GM12873 (cell line): Measurements from ENCODE around the gene CPEB2.
A peak's percentile ranks its signal among the peaks of the same experiment; 100 is the strongest.

Experiments used
- TF ChIP-seq, protein P1 (sequence below): IDR thresholded peaks from 2 replicates; pipeline ENCODE4 v1.5.1; 2012; ENCODE audit warnings: low read depth, mild to moderate bottlenecking, moderate library complexity, low read length, control low read depth; ENCODE audit not compliant: insufficient read depth; ENCODE audit errors: missing control alignments

CPEB2 gene

DNA sequence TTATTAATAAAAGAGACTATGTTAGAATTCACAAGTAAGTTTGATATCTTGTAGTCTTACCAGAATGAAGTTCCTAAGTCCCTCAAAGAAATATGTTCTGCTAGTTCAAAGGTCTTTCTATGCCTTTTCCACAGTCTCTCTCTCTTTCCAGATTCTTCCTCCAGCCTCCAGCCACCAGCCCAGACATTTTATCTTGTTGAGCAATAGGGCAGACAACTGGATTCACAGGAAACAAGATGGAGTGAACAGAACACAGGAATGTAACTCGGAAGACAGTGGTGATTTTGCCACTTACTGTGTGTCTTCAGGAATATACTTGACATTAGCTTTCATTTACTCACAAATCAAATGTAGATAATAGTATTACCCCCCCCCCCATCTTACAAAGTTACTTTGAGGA is 17.1 kb upstream of the CPEB2 start:
- TF ChIP-seq, protein P1, sequence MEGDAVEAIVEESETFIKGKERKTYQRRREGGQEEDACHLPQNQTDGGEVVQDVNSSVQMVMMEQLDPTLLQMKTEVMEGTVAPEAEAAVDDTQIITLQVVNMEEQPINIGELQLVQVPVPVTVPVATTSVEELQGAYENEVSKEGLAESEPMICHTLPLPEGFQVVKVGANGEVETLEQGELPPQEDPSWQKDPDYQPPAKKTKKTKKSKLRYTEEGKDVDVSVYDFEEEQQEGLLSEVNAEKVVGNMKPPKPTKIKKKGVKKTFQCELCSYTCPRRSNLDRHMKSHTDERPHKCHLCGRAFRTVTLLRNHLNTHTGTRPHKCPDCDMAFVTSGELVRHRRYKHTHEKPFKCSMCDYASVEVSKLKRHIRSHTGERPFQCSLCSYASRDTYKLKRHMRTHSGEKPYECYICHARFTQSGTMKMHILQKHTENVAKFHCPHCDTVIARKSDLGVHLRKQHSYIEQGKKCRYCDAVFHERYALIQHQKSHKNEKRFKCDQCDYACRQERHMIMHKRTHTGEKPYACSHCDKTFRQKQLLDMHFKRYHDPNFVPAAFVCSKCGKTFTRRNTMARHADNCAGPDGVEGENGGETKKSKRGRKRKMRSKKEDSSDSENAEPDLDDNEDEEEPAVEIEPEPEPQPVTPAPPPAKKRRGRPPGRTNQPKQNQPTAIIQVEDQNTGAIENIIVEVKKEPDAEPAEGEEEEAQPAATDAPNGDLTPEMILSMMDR, result no peak

DNA sequence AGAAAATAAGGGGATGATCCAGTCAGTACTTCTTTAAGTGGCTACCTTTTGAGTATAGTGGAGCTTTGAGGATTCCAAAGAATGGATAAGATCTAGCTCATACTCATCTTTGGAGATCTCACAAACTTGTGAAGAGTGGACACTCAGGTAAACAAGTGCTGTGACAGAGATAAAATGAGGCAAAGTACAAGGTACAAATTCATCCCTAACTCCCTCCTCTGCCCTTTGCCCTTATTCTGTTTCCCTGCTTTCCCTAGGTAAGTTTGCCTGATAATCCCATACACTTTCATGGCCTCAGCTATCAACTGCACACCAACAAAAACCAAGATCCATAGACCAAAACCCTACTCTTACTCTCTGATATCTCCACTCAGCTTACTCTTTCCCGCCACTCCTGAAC is 16.4 kb upstream of the CPEB2 start:
- TF ChIP-seq, protein P1, result no peak

DNA sequence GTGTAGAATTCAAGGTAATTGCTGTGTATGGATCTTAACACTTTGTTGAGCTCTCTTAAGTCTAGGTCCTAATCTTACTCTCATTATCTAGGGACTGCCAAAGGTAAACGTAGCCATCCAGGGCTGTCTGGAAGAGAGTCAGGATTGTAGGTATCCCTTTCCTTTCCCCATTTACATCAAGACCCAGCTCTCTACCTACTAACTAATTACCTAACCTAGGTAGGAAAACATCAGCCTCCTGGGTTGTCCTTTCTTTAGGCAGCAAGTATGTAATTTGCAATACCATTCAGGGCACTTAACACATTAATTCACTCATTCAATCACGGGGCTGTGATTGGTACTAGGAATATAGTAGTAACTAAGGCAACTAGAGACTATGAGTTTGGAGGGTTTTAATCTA is 15.2 kb upstream of the CPEB2 start:
- TF ChIP-seq, protein P1, result no peak

DNA sequence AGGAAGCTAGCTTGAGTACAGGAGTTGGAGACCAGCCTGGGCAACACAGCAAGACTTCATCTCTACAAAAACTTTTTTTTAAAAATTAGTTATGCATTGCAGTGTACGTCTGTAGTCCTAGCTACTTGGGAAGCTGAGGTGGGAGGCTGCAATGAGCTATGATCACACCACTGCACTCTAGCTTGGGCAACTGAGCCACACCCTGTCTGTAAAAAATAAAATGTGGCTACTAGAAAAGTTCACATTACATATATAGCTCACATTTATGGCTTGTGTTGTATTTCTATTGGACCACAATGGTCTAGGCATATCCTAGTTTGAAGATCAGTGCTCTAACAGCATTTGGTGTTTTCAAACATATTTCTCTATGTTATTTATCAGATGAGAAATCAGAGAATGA is 11.8 kb upstream of the CPEB2 start:
- TF ChIP-seq, protein P1, result no peak

DNA sequence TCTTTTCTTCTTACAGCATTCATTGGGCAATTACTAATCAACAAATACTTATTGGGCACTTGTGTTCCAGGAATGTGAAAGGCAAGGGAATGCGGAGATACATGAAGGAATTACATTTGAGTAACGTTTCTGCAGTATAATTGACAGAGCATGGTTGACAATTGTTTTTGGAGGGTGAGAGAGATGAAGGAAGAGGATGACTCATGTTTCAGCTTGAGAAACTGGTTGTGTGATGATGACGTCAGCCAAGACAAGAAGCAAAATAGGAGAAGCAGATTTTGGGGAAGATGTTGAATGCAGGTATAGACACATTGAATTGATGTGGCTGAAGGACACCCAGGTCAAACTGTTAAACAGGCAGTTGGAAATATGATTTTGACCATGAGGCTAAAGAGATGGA is 8.0 kb upstream of the CPEB2 start:
- TF ChIP-seq, protein P1, result no peak

DNA sequence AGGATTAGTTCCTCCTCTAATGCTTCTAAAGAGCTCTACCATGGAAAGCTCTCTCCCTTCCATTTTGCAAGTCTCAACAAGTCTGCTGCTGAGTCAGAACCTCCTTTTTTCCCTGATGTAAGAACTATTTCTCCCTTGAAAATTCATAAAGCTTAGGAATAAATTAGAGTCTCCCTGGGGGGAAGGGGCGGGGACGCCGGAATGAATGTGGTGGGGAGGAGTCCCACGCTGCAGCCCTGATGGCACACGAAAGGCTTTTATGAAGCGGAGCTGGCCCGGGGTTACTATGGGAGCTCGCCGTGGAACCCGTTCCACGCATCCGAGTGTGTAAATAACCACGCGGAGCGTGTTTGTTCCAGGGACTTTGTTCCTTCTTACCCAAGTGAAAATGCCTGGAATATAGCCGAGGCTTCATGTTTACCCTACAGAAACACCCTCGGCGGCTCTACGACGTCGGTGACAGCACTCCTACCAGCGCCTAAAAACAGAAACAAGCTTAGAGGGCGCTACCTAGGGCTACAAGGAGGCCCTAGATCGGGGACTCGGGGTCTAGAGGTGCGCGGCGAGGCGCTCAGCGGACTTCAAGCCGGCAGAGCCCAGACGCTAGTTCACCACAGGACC is 923 bp upstream of the CPEB2 start:
- TF ChIP-seq, protein P1, result peak; percentile 15

DNA sequence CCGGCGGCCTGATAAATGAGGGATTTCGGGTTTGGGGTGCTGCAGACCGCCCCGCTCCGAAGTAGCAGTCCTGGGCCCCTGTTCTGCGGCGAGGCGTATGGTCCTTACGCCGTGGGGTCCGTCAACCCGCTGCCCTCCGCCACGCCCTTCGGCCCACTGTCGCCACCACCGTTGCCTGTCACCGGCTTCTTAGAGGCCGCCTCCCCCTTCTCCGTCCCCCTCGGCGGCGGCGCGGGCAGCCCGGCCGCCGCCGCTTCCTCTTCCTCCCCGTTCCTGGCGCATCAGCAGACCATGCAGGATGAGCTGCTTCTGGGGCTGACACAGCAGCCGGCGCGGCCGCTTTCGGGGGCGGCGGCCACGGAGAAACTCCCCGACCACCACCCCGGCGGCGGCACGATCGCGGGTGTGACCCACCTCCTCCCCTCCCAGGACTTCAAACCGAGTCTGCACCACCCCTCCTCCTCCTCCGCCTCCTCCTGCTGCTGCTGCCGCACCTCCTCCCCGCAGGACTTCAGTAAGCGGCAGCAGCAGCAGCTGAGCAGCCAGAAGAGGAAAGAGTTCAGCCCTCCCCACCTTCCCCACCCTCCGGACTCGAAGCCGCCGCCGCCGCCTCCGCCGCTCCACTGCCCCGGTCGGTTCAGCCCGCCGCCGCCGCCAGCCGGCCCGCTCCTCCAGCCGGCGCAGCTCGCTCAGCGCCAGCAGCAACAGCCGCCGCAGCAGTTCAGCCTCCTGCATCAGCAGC is 549 bp downstream of the CPEB2 start:
- TF ChIP-seq, protein P1, result no peak
